Measurements from ENCODE around the gene PLXNB3. TPM values are rescaled to one million over a fixed set of nuclear protein-coding genes. Genes with fewer than 3 reads are reported as not detected.
"Not testable (repeated sequence)": the region's sequence is repeated elsewhere in the genome, so short reads cannot be mapped to it uniquely, and the experiment has no call there.

PLXNB3 gene
- total and polyA plus RNA-seq, 2 experiments from 2014 or later = 0.70 to 4.1 TPM

DNA sequence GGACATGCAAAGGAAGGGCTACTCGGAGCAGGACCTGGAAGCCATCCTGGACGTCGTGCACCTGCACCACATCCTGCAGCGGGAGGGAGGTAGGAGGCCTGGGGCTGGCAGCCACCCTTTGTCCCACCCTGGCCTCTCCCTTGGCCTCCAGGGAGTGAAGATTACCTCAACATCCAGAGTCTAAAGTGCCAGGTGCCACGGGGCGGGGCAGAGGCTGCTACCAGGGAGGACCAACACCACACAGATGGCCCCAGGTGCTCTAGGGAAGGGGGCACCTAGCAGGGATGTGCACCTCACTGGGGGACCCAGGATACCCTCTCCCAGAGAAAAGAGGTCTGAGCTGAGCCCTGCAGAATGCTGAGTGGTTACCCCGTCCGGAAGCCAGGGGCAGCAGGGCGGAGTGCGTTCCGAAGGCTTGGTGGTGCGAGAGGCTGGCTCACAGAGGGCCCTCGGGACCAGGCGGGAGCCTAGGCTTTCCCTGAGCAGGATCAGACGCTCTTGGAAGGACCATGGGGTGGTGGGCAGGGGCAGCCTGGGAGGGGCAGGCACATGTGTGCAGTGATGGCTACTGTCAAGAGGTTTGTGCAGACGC is 23.3 kb upstream of the PLXNB3 start (continued):
- TF ChIP-seq CTCF (conservative IDR thresholded peaks at IDR 0.05; ENCODE audit: low read depth in 2 of 2) (no peak), STAT1 (IDR thresholded peaks at IDR 0.05; ENCODE audit: unreplicated experiment) (no peak), EZH2phosphoT487 (IDR thresholded peaks at IDR 0.05; ENCODE audit: unreplicated experiment) (no peak), EZH2 (IDR thresholded peaks at IDR 0.05; ENCODE audit: low read depth, unreplicated experiment) (no peak)
- TF ChIP-seq, protein P1, sequence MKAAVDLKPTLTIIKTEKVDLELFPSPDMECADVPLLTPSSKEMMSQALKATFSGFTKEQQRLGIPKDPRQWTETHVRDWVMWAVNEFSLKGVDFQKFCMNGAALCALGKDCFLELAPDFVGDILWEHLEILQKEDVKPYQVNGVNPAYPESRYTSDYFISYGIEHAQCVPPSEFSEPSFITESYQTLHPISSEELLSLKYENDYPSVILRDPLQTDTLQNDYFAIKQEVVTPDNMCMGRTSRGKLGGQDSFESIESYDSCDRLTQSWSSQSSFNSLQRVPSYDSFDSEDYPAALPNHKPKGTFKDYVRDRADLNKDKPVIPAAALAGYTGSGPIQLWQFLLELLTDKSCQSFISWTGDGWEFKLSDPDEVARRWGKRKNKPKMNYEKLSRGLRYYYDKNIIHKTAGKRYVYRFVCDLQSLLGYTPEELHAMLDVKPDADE (IDR thresholded peaks at IDR 0.05) = no peak

DNA sequence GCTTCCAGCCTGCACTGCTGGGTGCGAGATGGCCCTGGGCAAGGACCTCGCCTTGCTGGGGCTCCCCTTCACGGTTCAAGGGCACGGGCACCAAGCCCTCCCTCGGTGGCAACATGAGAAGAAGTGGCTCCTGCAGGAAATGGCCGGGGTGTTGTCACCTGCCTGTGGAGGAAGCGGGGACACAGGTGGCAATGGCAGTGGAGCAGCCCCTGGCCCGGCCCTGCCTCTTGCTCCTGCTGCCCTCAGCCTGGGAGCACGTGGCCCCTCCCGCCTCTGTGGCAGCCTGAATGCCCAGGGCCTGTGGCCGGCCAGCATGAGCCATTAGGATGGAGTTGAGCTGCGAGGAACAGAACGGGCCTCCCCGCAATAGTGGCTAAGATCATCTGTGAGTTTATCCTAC is 22.6 kb upstream of the PLXNB3 start:
- DNase-seq (ENCODE audit: low spot score) = no peak
- Mint-ChIP-seq H3K4me3 (no peak overlapping the region), H3K27ac (no peak overlapping the region), H3K36me3 (ENCODE audit: low read depth) (no peaks in the 10 kb centered on the region; the same call in 2 of the 3 replicates), H3K4me1 (peaks cover 3% of the 10 kb centered on the region; the same call in 1 of the 3 replicates), H3K27me3 (ENCODE audit: insufficient read depth, low read depth, poor library complexity) (peaks cover 1% of the 10 kb centered on the region), H3K9me3 (no peaks in the 10 kb centered on the region)
- no peaks in the 10 kb centered on the region for H3K79me2 ChIP-seq (replicated peaks; ENCODE audit: insufficient read depth)
- no peak overlapping the region for H3K27ac ChIP-seq (ENCODE audit: low read depth)
- no peaks in the 10 kb centered on the region for H3F3A ChIP-seq (replicated peaks; ENCODE audit: low read depth)
- H4K20me1 ChIP-seq (replicated peaks; ENCODE audit: insufficient read depth) = no peaks in the 10 kb centered on the region
- H3K4me1 ChIP-seq (ENCODE audit: insufficient read depth) = no peaks in the 10 kb centered on the region
- ATAC-seq = no peak
- H3K9me2 ChIP-seq (ENCODE audit: insufficient read depth) = no peaks in the 10 kb centered on the region
- H3K4me2 ChIP-seq = no peak overlapping the region
- no peaks in the 10 kb centered on the region for H3K27me3 ChIP-seq (ENCODE audit: insufficient read depth)
- H3K36me3 ChIP-seq (ENCODE audit: insufficient read depth) = no peaks in the 10 kb centered on the region
- H2AFZ ChIP-seq = no peak overlapping the region
- H3K4me3 ChIP-seq = no peak overlapping the region
- TF ChIP-seq NANOG (IDR thresholded peaks at IDR 0.05; ENCODE audit: borderline replicate concordance) (no peak), EZH2 (IDR thresholded peaks at IDR 0.05; ENCODE audit: low read depth, unreplicated experiment) (no peak), POLR2AphosphoS5 (IDR thresholded peaks at IDR 0.05; ENCODE audit: low read depth) (no peak), ZNF331 (CRISPR knock-in tag; IDR thresholded peaks at IDR 0.05; ENCODE audit: low read depth) (no peak), ZNF114 (CRISPR knock-in tag; IDR thresholded peaks at IDR 0.05) (no peak), CREB1 (CRISPR knock-in tag; IDR thresholded peaks at IDR 0.05; ENCODE audit: low read depth) (no peak), CTCF (conservative IDR thresholded peaks at IDR 0.05; ENCODE audit: low read depth in 2 of 2) (no peak), STAT1 (IDR thresholded peaks at IDR 0.05; ENCODE audit: unreplicated experiment) (no peak), JUNB (IDR thresholded peaks at IDR 0.05; ENCODE audit: unreplicated experiment) (no peak), EZH2phosphoT487 (IDR thresholded peaks at IDR 0.05; ENCODE audit: unreplicated experiment) (no peak)
- TF ChIP-seq, protein P1 (IDR thresholded peaks at IDR 0.05) = no peak

DNA sequence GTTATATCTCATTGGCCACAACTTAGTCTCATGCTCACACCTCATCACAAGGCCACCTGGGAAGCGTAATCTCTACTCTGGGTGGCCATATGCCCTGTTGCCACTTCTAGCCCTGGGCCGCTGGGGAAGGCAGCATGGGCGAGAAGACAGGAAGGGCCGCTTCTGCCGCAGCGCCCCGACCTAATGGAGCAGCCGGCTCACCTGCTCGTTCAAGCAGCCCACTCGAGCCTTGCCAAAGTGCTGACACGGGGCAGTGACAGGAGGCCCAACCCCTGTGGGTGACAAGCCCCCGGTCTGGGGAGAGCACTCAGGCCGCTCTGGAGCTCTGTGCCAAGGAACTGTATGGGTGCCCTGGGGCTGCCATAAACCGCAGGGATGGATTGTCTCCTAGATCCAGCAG is 21.9 kb upstream of the PLXNB3 start:
- H3K9me3 Mint-ChIP-seq; H3K36me3 ChIP-seq (ENCODE audit: insufficient read depth); H3K36me3 Mint-ChIP-seq (ENCODE audit: low read depth); H3K79me2 ChIP-seq (replicated peaks; ENCODE audit: insufficient read depth); H3K4me1 ChIP-seq (ENCODE audit: insufficient read depth); H3K4me3 ChIP-seq; H2AFZ ChIP-seq; H3K4me3 Mint-ChIP-seq; H3K9me2 ChIP-seq (ENCODE audit: insufficient read depth); H3K4me2 ChIP-seq; H3K4me1 Mint-ChIP-seq; ATAC-seq; H4K20me1 ChIP-seq (replicated peaks; ENCODE audit: insufficient read depth); H3K27ac Mint-ChIP-seq; H3K27me3 Mint-ChIP-seq (ENCODE audit: insufficient read depth, low read depth, poor library complexity); H3K27ac ChIP-seq (ENCODE audit: low read depth); H3K27me3 ChIP-seq (ENCODE audit: insufficient read depth); DNase-seq (ENCODE audit: low spot score); H3F3A ChIP-seq (replicated peaks; ENCODE audit: low read depth): not testable (repeated sequence)

All from GM23338 (cell line).